Amniotic stem cell (primary cell): ENCODE data around the gene UBASH3A.

ENCODE experiments used
- DNase-seq: peaks from one replicate; lab custom pipeline; 2025; lab: John Stamatoyannopoulos, UW

The UBASH3A gene

DNA sequence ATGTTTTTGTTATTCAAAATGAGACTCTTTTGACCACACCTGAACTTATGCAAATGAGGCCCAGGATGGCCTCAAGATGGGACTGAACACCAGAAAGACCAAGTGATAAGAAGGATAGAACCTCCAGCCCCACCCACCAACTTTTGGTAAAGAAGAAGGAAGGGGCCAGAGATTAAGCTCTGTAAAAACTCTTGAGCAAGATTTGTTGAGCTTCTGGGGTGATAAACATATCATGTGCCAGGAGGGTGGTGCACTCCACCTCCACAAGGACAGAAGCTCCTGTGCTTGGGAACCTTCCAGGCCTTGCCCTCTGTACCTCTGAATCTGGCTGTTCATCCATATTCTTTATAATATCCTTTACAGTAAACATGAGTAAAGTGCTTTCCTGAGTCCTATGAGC is 87.0 kb downstream of the UBASH3A start:
- DNase-seq: no peak

- no peak for DNase-seq
Observed at GRCh38 chr21:42491328-42491727, 87.6 kb downstream of the UBASH3A start.

- no peak for DNase-seq
Observed at GRCh38 chr21:42492201-42492600, 88.5 kb downstream of the UBASH3A start.

DNA sequence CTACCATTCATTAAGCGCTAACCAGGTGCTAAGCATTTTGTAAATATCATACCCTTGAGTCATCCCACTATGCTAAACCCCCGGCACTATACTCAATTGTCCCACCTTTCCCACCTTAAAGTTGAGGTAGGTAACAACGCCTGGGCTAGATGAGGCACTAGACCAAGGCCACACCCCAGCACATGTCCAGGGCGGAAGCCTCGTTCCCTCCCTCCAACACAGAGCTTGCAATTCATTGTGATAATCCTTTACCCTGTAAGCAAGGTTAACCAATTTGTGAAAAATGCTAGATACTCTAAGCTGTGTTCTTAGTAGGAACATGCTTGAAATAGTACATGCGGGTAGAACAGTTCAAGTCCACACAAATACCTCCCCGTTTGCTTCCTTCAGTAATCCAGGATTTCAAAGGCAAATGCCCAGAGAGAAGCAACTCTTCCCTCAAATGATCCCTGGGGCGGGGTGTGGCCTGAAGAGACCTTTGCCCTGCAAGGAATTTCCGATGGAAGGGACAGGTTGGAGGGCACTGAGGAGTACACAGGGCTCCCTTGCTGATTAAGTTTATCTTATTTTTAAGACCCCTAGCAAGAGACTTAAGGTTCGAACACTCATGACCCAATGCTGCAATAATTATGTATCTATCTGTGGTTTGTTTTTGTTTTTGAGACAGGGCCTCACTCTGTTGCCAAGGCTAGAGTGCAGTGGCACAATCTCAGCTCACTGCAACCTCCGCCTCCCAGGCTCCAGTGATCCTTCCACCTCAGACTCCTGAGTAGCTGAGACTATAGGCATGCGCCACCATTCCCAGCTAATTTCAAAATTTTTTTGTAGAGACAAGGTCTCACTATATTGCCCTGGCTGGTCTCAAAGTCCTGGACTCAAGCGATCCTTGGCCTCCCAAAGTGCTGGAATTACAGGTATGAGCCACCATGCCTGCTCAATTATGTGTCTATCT is 89.7 kb downstream of the UBASH3A start:
- DNase-seq: no peak

- no peak for DNase-seq
Observed at GRCh38 chr21:42495027-42495426, 91.3 kb downstream of the UBASH3A start.

DNA sequence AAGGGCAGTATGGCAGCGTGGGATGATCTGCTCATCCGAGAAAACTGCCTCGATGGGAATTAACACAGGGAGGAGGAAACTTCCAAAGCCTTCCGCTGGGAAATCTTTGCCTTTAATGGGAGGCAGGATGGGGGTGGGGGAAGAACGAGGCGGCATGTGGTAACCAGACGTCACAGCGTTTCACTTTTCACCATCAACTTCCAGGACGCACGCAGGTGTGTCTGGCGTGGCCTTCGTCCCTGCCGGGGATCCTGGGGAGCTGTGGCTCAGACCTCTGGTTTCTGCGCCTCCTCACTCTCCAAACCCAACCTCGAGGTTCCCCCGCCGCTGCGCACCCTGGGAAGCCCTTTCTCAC is 92.0 kb downstream of the UBASH3A start:
- no peak for DNase-seq

GRCh38 chr21:42496120-42496838 is 92.6 kb downstream of the UBASH3A start, which contains the start of gene RSPH1:
TSS of gene RSPH1 (minus strand) at chr21:42496224. CDS start at chr21:42496186, 38 bp downstream.
- peak; percentile 93 for DNase-seq

DNA sequence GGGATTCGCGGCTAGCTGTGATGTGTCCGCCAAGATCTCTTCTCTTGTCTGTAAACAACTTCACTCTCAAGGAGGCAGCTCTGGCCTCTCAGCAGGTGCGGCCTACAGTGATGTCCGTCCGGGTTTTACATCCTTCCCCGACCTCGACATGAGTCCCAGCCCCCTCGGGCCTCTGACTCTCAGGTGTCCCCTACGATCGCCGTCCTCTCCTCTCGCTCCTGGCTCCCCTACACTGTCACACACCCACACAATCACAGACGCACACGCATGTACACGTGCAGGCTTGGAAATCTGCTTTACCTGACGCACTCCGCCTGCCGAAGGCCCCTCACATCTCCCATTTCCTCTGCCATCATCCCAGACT is 93.1 kb downstream of the UBASH3A start:
- DNase-seq: no peak
